Lung microvascular endothelial cell (primary cell): ENCODE results near the gene PDCD5. TPM values are rescaled to one million over a fixed set of nuclear protein-coding genes. Genes with fewer than 3 reads are reported as not detected.
"Not testable (repeated sequence)": the region's sequence is repeated elsewhere in the genome, so short reads cannot be mapped to it uniquely, and the experiment has no call there.

Experiments
- DNase-seq, 2 donors: peaks; one replicate each; pipeline versions ENCODE4 v3.0.0 to v3.0.0-alpha.2; 2010; ENCODE audit warnings: low read depth in 2 of 2
- total RNA-seq: library from RNA; depleted of rRNA; stranded (reverse); fragments of >200 nt; gene quantifications from 2 replicates; pipeline ENCODE4 v1.2.1, GENCODE V29; 2014

The PDCD5 gene, protein sequence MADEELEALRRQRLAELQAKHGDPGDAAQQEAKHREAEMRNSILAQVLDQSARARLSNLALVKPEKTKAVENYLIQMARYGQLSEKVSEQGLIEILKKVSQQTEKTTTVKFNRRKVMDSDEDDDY
- 70.6 and 76.6 TPM in 2 replicates for total RNA-seq

GRCh38 chr19:32580901-32581704 is at the start of gene PDCD5:
Gene PDCD5, plus strand, starts transcription at chr19:32581190. Its CDS starts 72 bp downstream, at chr19:32581262.
- DNase-seq: peak; percentile 95 to 97

DNA sequence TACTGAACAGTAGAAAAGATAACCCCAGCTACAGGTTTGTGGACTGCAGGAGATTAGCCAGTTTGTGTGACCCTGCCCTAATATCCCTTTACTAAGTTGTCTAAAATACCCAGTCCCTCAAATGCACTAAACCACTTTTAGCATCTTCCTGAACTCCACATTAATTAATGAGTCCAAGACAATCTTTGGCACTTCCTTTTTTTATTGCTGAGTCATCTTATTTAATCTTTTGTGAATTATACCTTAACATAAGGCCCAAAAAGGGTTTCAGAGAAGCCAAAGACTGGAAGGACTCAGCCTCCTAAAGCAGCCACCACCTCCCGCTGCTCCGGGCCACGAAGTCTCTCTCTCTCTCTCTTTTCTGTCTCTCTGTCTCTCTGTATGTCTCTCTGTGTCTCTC is 48.8 kb upstream of the PDCD5 start:
- no peak for DNase-seq

GRCh38 chr19:32537580-32537979 is 43.4 kb upstream of the PDCD5 start:
- DNase-seq: no peak

GRCh38 chr19:32539240-32539916 is 41.6 kb upstream of the PDCD5 start:
- no peak for DNase-seq

- no peak for DNase-seq
Measured at GRCh38 chr19:32540621-32541020, 40.4 kb upstream of the PDCD5 start.

GRCh38 chr19:32541376-32541775 is 39.6 kb upstream of the PDCD5 start:
- not testable (repeated sequence) for DNase-seq

DNA sequence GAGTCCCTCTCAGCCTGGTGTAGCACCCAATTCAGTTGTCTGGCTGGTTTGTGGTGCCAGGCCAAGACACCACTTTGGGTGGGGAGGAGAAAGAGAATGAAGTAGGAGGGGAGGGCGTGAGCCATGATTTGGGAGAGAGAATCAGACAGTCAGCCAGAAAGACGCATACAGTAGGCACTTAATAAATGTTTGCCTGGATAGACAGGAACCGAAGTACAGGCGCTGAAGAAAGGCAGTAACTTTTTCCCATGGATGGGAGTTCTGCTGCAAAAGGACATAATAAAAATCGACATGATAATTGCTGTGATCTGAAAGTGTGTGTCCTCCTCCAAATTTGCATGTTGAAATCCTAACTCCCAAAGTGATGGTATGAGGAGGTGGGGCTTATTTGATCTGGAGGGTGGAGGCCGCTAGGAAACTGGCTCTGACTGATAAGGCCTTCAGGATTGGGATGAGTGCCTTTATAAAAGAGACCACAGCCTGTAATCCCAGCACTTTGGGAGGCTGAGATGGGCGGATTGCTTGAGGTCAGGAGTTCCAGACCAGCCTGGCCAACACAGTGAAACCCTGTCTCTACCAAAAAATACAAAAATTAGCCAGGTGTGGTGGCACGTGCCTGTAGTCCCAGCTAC is 38.4 kb upstream of the PDCD5 start:
- DNase-seq: no peak

- DNase-seq: no peak
Measured at GRCh38 chr19:32543115-32543900, 37.7 kb upstream of the PDCD5 start.

DNA sequence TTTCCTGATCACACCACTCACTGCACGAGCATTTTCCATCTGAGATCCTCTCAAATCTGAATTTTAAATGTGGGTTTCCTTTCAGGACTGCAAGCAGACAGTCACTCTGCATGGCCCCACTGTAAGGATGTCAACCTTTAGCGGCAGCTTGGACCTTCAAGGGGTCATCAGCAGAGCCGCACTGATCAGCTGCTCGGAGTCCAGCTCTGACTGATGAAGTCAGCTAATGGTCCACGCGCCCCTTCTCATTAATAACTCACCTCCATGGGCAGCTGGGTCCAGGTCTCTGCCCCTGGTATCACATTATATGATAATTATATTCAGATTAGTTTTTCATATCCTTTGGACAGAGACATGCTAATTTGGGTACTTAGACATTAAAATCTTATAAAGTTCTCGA is 36.1 kb upstream of the PDCD5 start:
- no peak for DNase-seq

GRCh38 chr19:32550666-32551065 is 30.3 kb upstream of the PDCD5 start:
- no peak for DNase-seq

- no peak for DNase-seq
Measured at GRCh38 chr19:32555786-32556185, 25.2 kb upstream of the PDCD5 start.

- DNase-seq: no peak
Measured at GRCh38 chr19:32558607-32559228, 22.3 kb upstream of the PDCD5 start.

DNA sequence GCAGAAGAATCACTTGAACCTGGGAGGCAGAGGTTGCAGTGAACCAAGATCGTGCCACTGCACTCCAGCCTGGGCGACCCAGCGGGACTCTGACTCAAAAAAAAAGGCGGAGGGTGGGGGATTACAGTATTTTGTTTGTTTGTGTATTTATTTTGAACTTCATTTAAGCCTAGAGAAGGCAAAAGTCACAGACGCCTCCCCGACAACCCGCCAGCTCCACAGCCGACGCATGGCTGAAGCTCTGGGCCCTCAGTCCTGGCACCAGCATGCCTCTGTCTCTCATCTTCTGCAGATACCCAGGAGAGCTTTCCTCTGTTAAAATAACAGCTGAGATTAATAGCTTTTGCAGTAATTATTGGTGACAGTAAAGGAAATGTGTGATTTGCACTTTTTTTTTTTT is 17.2 kb upstream of the PDCD5 start:
- DNase-seq: no peak

DNA sequence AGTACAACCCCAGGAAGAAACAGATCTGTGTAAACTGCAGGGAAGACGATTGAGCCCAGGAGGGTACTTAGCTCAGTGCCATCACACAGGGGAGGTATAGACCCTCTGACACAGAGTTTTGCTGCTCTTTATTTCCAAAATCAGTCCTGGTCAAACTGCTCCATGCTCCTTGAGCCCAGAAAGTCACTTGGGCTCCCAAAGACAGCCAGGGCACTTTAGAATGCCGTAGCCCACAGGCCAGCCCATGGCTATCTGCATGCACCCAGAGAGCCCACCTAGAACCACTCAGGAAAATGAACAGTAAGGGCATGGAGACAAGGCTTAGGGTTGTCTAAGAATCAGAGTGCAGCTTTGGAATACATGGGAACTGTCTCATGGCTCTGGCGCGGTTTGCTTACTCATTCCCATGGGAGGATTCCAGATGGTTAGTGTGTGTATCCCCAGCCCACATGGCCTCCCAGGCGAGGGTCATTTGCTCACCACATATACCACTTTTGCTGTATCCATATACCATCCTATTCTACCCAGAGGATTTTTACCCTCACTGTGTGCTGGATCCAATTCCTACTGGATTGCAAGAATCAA is 14.7 kb upstream of the PDCD5 start:
- no peak for DNase-seq

GRCh38 chr19:32567486-32567885 is 13.5 kb upstream of the PDCD5 start:
- no peak for DNase-seq

- peak; percentile 55 to 63 for DNase-seq
Measured at GRCh38 chr19:32570081-32570785, 10.8 kb upstream of the PDCD5 start.

DNA sequence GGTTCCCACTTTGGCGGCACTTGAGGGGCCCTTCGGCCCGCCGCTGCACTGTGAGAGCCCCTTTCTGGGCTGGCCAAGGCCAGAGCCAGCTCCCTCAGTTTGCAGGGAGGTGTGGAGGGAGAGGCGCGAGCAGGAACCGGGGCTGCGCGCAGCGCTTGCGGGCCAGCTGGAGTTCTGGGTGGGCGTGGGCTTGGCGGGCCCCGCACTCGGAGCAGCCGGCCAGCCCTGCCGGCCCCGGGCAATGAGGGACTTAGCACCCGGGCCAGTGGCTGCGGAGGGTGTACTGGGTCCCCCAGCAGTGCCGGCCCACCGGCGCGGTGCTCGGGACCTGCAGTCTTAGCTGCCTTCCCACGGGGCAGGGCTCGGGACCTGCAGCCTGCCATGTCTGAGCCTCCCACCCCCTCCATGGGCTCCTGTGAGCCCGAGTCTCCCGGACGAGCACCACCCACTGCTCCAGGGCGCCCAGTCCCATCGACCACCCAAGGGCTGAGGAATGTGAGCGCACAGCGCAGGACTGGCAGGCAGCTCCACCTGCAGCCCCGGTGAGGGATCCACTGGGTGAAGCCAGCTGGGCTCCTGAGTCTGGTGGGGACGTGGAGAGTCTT is 9.4 kb upstream of the PDCD5 start:
- not testable (repeated sequence) for DNase-seq

GRCh38 chr19:32572700-32573491 is 8.1 kb upstream of the PDCD5 start:
- not testable (repeated sequence) for DNase-seq

DNA sequence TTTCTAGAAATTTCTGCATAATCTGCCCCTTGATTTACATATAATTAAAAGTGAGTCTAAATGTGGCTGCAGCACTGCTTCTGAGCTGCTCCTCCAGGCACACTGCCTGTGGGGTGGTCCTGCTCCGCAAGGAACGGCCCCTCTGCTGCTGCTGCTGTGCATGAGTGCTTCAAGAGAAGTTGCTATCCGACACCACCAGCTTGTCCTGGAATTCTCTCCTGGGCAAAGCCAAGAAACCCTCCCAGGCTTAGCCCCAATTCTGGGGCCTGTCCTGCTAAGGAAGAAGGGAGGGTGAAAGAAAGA is 7.5 kb upstream of the PDCD5 start:
- no peak for DNase-seq
